PFSK-1 (cell line): ENCODE results near the gene SDK1.

Source experiments
- FOXP2 ChIP-seq: optimal IDR thresholded peaks from 2 replicates; pipeline ENCODE3; 2011; ENCODE audit warnings: borderline replicate concordance, control low read depth, inconsistent platforms; ENCODE audit not compliant: insufficient read depth; ENCODE audit errors: extremely low read length, extremely low read depth
- POLR2AphosphoS5 ChIP-seq: IDR thresholded peaks from 2 replicates; pipeline ENCODE4 v1.6.1; 2012; ENCODE audit warnings: low read depth, mild to moderate bottlenecking, control low read depth, low read length, moderate library complexity
- SIN3A ChIP-seq: IDR thresholded peaks from 2 replicates; pipeline ENCODE4 v1.6.1; 2012; ENCODE audit warnings: mild to moderate bottlenecking, low read length, moderate library complexity, borderline replicate concordance; ENCODE audit not compliant: insufficient read depth
- TAF1 ChIP-seq: IDR thresholded peaks from 2 replicates; pipeline ENCODE4 v1.6.1; 2012; ENCODE audit warnings: low read length, control low read depth, borderline replicate concordance; ENCODE audit not compliant: insufficient read depth
- TF ChIP-seq, protein P1 (sequence below), 2 experiments: IDR thresholded peaks; 2 replicates each; pipeline versions ENCODE4 v1.6.1 to v1.8.0; 2011 to 2012; ENCODE audit warnings: low read depth in 2 of 2, low read length in 2 of 2, control low read depth in 1 of 2, inconsistent platforms in 1 of 2, mild to moderate bottlenecking in 1 of 2, moderate library complexity in 1 of 2; ENCODE audit not compliant: insufficient read depth in 1 of 2

The SDK1 gene

DNA sequence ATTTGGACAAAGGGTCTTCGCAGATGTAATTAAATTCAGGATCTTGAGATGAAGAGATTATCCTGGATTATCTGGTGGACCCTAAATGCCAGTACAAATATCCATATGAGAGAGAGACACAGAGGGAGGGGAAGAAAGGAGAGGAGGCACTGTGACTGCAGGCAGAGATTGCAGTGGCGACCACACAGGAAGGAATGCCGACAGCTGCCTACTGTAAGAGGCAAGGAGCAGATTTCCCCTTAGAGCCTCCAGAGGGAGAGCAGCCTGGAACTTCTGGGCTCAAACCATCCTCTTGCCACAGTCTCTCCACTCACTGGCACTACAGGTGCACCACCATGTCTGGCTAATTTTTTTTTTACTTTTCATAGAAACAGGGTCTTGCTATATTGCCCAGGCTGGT lies 152.3 kb downstream of the SDK1 start:
- TF ChIP-seq, protein P1, sequence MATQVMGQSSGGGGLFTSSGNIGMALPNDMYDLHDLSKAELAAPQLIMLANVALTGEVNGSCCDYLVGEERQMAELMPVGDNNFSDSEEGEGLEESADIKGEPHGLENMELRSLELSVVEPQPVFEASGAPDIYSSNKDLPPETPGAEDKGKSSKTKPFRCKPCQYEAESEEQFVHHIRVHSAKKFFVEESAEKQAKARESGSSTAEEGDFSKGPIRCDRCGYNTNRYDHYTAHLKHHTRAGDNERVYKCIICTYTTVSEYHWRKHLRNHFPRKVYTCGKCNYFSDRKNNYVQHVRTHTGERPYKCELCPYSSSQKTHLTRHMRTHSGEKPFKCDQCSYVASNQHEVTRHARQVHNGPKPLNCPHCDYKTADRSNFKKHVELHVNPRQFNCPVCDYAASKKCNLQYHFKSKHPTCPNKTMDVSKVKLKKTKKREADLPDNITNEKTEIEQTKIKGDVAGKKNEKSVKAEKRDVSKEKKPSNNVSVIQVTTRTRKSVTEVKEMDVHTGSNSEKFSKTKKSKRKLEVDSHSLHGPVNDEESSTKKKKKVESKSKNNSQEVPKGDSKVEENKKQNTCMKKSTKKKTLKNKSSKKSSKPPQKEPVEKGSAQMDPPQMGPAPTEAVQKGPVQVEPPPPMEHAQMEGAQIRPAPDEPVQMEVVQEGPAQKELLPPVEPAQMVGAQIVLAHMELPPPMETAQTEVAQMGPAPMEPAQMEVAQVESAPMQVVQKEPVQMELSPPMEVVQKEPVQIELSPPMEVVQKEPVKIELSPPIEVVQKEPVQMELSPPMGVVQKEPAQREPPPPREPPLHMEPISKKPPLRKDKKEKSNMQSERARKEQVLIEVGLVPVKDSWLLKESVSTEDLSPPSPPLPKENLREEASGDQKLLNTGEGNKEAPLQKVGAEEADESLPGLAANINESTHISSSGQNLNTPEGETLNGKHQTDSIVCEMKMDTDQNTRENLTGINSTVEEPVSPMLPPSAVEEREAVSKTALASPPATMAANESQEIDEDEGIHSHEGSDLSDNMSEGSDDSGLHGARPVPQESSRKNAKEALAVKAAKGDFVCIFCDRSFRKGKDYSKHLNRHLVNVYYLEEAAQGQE (IDR thresholded peaks at IDR 0.05; ENCODE audit: insufficient read depth in 1 of 2, low read depth in 2 of 2, low read length in 2 of 2) = no peak
- TF ChIP-seq POLR2AphosphoS5 (no peak), FOXP2 (no peak), SIN3A (no peak), TAF1 (no peak)

DNA sequence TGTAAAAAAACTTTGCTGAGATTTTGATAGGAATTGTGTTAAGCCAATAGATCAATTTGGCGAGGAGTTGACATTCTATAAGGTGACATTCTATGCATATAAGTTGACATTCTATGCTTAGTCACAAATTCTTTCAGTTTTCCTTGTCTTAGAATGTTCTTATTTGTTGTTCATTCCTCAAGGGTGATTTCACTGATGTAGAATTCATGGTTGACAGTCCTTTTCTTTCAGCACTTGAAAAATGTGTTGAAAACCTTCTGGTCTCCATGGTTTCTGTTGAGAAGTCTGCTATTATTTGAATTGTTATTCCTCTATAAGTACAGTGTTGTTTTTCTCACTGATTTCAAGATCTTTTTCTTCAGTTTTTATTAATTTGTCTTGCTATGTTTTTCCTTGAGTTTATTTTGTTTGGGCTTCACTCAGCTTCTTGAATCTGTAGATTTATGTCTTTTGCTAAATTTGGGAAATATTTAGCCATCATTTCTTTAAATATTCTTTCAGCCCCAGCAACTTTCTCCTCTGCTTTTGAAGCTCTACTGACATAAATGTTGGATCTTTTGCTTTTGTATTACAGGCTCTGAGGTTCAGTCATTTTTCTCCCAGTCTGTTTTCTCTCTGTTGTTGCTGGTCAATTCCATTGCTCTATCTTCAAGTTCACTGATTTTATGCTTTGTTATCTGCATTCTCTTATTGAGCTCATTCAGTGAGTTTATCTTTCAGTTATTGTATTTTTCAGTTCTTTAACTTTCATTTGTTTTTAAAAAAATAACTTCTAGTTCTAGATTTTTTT lies 154.9 kb downstream of the SDK1 start:
- TF ChIP-seq POLR2AphosphoS5 (no peak), FOXP2 (no peak), SIN3A (no peak)
- TF ChIP-seq, protein P1 (IDR thresholded peaks at IDR 0.05; ENCODE audit: insufficient read depth in 1 of 2, low read depth in 2 of 2, low read length in 2 of 2) = no peak

DNA sequence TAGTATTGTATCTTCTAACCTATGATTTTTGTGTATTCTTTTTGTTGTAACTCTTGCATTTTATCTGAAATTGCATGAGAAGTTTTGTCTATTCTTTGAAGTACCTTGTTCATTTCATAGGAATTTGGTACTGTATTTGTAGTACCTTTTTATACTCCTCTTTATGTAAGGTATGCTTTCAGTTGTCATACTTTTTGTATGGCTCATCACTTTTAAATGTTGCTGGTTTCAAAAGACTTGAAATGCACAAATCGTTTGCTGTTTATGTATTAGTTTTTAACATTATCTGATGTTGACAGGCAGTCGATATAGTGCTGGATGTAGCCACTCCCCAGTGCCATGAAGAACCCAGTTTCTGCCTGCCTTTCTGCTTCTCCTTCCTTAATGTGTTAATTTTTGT lies 158.1 kb downstream of the SDK1 start:
- no peak for TF ChIP-seq POLR2AphosphoS5
- TF ChIP-seq SIN3A = no peak
- TF ChIP-seq, protein P1 (IDR thresholded peaks at IDR 0.05; ENCODE audit: insufficient read depth in 1 of 2, low read depth in 2 of 2, low read length in 2 of 2) = no peak
- no peak for TF ChIP-seq FOXP2
- TF ChIP-seq TAF1 = no peak

DNA sequence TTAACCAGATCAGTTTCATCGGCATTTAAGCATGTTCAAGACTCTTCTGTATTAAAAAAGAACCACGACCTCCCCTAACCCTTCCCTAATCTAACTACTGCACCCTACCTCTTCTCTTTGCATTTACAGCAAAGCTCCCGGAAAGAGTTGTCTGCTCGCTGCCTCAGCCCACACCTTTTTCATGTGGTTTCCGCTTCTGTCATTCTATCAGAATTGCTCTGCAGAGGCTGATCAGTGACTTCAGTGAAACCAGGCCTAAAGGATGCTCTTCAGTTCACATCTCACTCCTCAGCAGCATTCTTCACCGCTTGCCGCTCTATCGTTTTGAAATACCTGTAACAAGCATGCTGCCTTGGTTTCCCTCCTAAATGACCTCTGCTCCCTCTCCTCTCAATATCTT lies 160.9 kb downstream of the SDK1 start:
- TF ChIP-seq SIN3A = no peak
- TF ChIP-seq, protein P1 (IDR thresholded peaks at IDR 0.05; ENCODE audit: insufficient read depth in 1 of 2, low read depth in 2 of 2, low read length in 2 of 2) = no peak

DNA sequence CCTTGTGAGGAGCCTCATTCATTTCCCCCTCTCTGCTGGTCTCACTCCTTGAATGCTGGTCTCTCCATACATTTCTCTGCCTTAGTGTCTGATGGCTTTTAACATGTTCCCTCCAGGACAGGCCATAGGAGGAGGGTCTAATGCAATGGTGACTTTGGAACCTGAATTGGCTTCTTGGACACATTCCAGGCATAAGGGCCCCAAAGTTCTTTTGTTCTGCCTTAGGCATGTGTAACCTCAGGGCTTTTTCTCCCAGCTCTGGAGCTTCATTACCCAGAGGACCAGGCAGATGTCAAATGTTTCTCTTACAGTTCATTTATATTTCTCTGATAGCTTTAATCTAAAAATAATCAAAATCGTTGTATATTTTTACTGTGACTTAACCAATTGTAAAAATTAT lies 162.6 kb downstream of the SDK1 start:
- TF ChIP-seq POLR2AphosphoS5 (no peak), TAF1 (no peak), FOXP2 (no peak), SIN3A (no peak)
- TF ChIP-seq, protein P1 (IDR thresholded peaks at IDR 0.05; ENCODE audit: insufficient read depth in 1 of 2, low read depth in 2 of 2, low read length in 2 of 2) = no peak
